ENCODE results near the gene MRPL53.

DNA sequence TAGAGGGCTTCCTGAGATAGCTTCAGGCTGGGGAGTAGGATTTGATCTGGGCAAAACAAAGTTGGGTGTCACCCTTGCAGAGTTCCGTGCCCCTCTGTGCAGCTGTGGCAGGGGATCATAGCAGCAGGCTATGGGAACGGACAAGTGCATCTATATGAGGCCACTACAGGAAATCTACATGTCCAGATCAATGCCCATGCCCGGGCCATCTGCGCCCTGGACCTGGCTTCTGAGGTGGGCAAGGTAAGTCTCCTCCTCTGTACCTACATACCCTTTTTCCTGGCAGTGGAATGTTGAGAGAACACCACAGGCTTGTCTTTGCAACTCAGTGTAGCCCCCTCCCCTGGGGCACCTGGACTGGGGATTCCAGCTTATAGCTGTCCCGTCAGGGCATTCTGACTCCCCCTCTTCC lies 47.5 kb downstream of the MRPL53 start:
- TF ChIP-seq YY1 (IDR thresholded peaks at IDR 0.05; ENCODE audit: insufficient read depth, insufficient read length) (no peak), SUZ12 (IDR thresholded peaks at IDR 0.05; ENCODE audit: extremely low read depth, insufficient read depth, insufficient read length) (no peak)

All from NT2/D1 (cell line).